Urinary bladder (tissue), 4 donors: ENCODE measurements around the gene BCR. TPM values are rescaled to one million over a fixed set of nuclear protein-coding genes. Genes with fewer than 3 reads are reported as not detected.

Experiments used
- DNase-seq: peaks from one replicate; pipeline ENCODE4 v3.0.0-alpha.2; 2015; ENCODE audit errors: extremely low spot score
- H3K27ac ChIP-seq: one replicate; pipeline ENCODE4 v1.5.1; 2013; ENCODE audit warnings: low read depth, mild to moderate bottlenecking, moderate library complexity
- H3K36me3 ChIP-seq: one replicate; pipeline ENCODE4 v1.6.1; 2013; ENCODE audit warnings: mild to moderate bottlenecking, moderate library complexity; ENCODE audit not compliant: insufficient read depth
- H3K4me1 ChIP-seq: one replicate; pipeline ENCODE4 v1.6.1; 2013; ENCODE audit warnings: mild to moderate bottlenecking, moderate library complexity; ENCODE audit not compliant: insufficient read depth
- H3K4me3 ChIP-seq: one replicate; pipeline ENCODE4 v1.5.1; 2013; ENCODE audit warnings: low read depth, low read length
- WGBS: extraction: QIAGEN DNeasy Blood & Tissue Kit; methylation state at CpG from one replicate; pipeline ENCODE4 v1.1.7; 2013; 5-methylcytosine and 5-hydroxymethylcytosine counted together
- polyA plus RNA-seq: library from polyadenylated mRNA; stranded (reverse); fragments of 200-250 nt; gene quantifications from one replicate; pipeline ENCODE4 v1.2.3, GENCODE V29; 2013
- total RNA-seq: library from RNA; depleted of rRNA; stranded (reverse); fragments of >200 nt; gene quantifications from one replicate; pipeline ENCODE4 v1.2.3, GENCODE V29; 2014
- donor health status: healthy with polysubstance abuse.
- donor health status: healthy.

Gene BCR
- total and polyA plus RNA-seq, 2 donors: 14.1 to 35.0 TPM

GRCh38 chr22:23204125-23204488 lies 23.8 kb downstream of the BCR start:
- Histone ChIP-seq H3K4me1 (no peaks in the 10 kb centered on the region), H3K36me3 (no peaks in the 10 kb centered on the region), H3K27ac (no peak overlapping the region), H3K4me3 (no peak overlapping the region)
- 87% methylated on average over 11 of the region's 11 CpGs for WGBS
- no peak for DNase-seq

GRCh38 chr22:23204541-23205157 lies 24.3 kb downstream of the BCR start:
- Histone ChIP-seq H3K4me3 (no peak overlapping the region), H3K4me1 (no peaks in the 10 kb centered on the region), H3K27ac (no peak overlapping the region), H3K36me3 (no peaks in the 10 kb centered on the region)
- no peak for DNase-seq
- WGBS: 40% methylated on average over 11 of the region's 11 CpGs

GRCh38 chr22:23205339-23206049 lies 25.2 kb downstream of the BCR start:
- no peak for DNase-seq
- Histone ChIP-seq H3K4me3 (no peak overlapping the region), H3K27ac (no peak overlapping the region), H3K36me3 (no peaks in the 10 kb centered on the region), H3K4me1 (no peaks in the 10 kb centered on the region)
- 67% methylated on average over 9 of the region's 9 CpGs for WGBS

- no peak for DNase-seq
- Histone ChIP-seq H3K27ac (no peak overlapping the region), H3K36me3 (no peaks in the 10 kb centered on the region), H3K4me3 (no peak overlapping the region), H3K4me1 (no peaks in the 10 kb centered on the region)
Measured at GRCh38 chr22:23206915-23207314, 26.6 kb downstream of the BCR start.

- H3K36me3 ChIP-seq: no peaks in the 10 kb centered on the region
- H3K4me3 ChIP-seq: no peak overlapping the region
- no peak overlapping the region for H3K27ac ChIP-seq
- H3K4me1 ChIP-seq: no peaks in the 10 kb centered on the region
- DNase-seq: no peak
- WGBS: 94% methylated on average over 11 of the region's 11 CpGs
Measured at GRCh38 chr22:23207729-23208393, 27.6 kb downstream of the BCR start.

- Histone ChIP-seq H3K4me3 (no peak overlapping the region), H3K36me3 (no peaks in the 10 kb centered on the region), H3K4me1 (no peaks in the 10 kb centered on the region), H3K27ac (no peak overlapping the region)
- no peak for DNase-seq
- 85% methylated on average over 6 of the region's 6 CpGs for WGBS
Measured at GRCh38 chr22:23210428-23211170, 30.3 kb downstream of the BCR start.

- Histone ChIP-seq H3K4me3 (no peak overlapping the region), H3K27ac (no peak overlapping the region), H3K4me1 (no peaks in the 10 kb centered on the region), H3K36me3 (no peaks in the 10 kb centered on the region)
- 98% methylated on average over 3 of the region's 3 CpGs for WGBS
- no peak for DNase-seq
Measured at GRCh38 chr22:23211622-23212021, 31.3 kb downstream of the BCR start.

- no peak overlapping the region for H3K4me3 ChIP-seq
- no peak for DNase-seq
- H3K27ac ChIP-seq: no peak overlapping the region
- H3K36me3 ChIP-seq: no peaks in the 10 kb centered on the region
- 86% methylated on average over 10 of the region's 10 CpGs for WGBS
- no peaks in the 10 kb centered on the region for H3K4me1 ChIP-seq
Measured at GRCh38 chr22:23212061-23213021, 32.0 kb downstream of the BCR start.

- Histone ChIP-seq H3K4me3 (no peak overlapping the region), H3K27ac (no peak overlapping the region), H3K36me3 (no peaks in the 10 kb centered on the region), H3K4me1 (no peaks in the 10 kb centered on the region)
- 92% methylated on average over 13 of the region's 13 CpGs for WGBS
- no peak for DNase-seq
Measured at GRCh38 chr22:23213022-23213555, 32.8 kb downstream of the BCR start.

- Histone ChIP-seq H3K27ac (no peak overlapping the region), H3K4me3 (no peak overlapping the region), H3K36me3 (no peaks in the 10 kb centered on the region), H3K4me1 (peaks cover under 1% of the 10 kb centered on the region)
- no peak for DNase-seq
- WGBS: 76% methylated on average over 11 of the region's 11 CpGs
Measured at GRCh38 chr22:23213581-23214334, 33.4 kb downstream of the BCR start.

- H3K36me3 ChIP-seq: no peaks in the 10 kb centered on the region
- H3K4me1 ChIP-seq: peaks cover 5% of the 10 kb centered on the region
- no peak overlapping the region for H3K27ac ChIP-seq
- no peak for DNase-seq
- H3K4me3 ChIP-seq: no peak overlapping the region
- 87% methylated on average over 9 of the region's 9 CpGs for WGBS
Measured at GRCh38 chr22:23214398-23214797, 34.1 kb downstream of the BCR start.
